Sigmoid colon (tissue), 4 donors: ENCODE measurements around the gene PTCH1.

ENCODE experiments used
- EP300 ChIP-seq, 4 donors: sonication (generic); formaldehyde crosslinking; IDR thresholded peaks; one replicate each; pipeline ENCODE4 v1.6.1; 2017; ENCODE audit warnings: antibody characterized with exemption in 4 of 4
- TF ChIP-seq, protein P1 (sequence below), 4 experiments: fragments of 450-650 bp in 3 of 4; fragments of 200-600 bp in 1 of 4; IDR thresholded peaks; one replicate each; pipeline ENCODE4 v1.5.1; 2016 to 2019; ENCODE audit warnings: antibody characterized with exemption in 4 of 4, mild to moderate bottlenecking in 3 of 4, moderate library complexity in 2 of 4

GRCh38 chr9:95528908-95529502 lies 12.2 kb upstream of the PTCH1 start:
- TF ChIP-seq, protein P1, sequence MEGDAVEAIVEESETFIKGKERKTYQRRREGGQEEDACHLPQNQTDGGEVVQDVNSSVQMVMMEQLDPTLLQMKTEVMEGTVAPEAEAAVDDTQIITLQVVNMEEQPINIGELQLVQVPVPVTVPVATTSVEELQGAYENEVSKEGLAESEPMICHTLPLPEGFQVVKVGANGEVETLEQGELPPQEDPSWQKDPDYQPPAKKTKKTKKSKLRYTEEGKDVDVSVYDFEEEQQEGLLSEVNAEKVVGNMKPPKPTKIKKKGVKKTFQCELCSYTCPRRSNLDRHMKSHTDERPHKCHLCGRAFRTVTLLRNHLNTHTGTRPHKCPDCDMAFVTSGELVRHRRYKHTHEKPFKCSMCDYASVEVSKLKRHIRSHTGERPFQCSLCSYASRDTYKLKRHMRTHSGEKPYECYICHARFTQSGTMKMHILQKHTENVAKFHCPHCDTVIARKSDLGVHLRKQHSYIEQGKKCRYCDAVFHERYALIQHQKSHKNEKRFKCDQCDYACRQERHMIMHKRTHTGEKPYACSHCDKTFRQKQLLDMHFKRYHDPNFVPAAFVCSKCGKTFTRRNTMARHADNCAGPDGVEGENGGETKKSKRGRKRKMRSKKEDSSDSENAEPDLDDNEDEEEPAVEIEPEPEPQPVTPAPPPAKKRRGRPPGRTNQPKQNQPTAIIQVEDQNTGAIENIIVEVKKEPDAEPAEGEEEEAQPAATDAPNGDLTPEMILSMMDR (IDR thresholded peaks at IDR 0.05): no peak
- no peak for TF ChIP-seq EP300 (IDR thresholded peaks at IDR 0.05)
